K562 (cell line): Measurements from ENCODE around the gene OXSR1. TPM values are rescaled to one million over a fixed set of nuclear protein-coding genes. Genes with fewer than 3 reads are reported as not detected.

Experiments
- MGA ChIP-seq: fragments of 450-650 bp; IDR thresholded peaks from 2 replicates; pipeline ENCODE4 v1.6.1; 2016; ENCODE audit warnings: mild to moderate bottlenecking, moderate library complexity
- ZBTB40 ChIP-seq, 2 experiments: fragments of 450-650 bp in 1 of 2; sonication (generic) in 1 of 2; formaldehyde crosslinking in 1 of 2; IDR thresholded peaks; 2 replicates each; pipeline versions ENCODE4 v1.7.1 to v1.9.0; 2016 to 2022; ENCODE audit warnings: inconsistent platforms in 1 of 2, mild to moderate bottlenecking in 1 of 2, missing genetic modification reagents in 1 of 2
- polyA plus RNA-seq, 8 experiments: library from polyadenylated mRNA; depleted of rRNA in 4 of 8; stranded (reverse) in 5 of 8; unstranded in 3 of 8; fragments of >200 nt; fragmentation: Nextera tagmentation in 2 of 8; fragmentation: Illumina TruSeq in 1 of 8; extraction: Ambion mirVana in 2 of 8; extraction: Trizol in 1 of 8; gene quantifications; 2 replicates each; pipeline versions ENCODE4 v1.2.1 to v1.2.3, GENCODE V29; 2011 to 2014; ENCODE audit warnings: inconsistent platforms in 1 of 8, missing spikeins in 1 of 8
- total RNA-seq, 7 experiments: library from RNA; depleted of rRNA in 6 of 7; stranded (reverse); fragments of >200 nt in 6 of 7; fragmentation: Illumina TruSeq in 2 of 7; extraction: Trizol in 2 of 7; gene quantifications; 2 replicates each; pipeline versions ENCODE4 v1.2.1 to v1.2.3, GENCODE V29; 2011 to 2021; ENCODE audit warnings: low replicate concordance in 1 of 7

OXSR1 gene
- total and polyA plus RNA-seq, 9 of the 15 experiments (the other 6 are each of a cell fraction or from before 2014, with no cell fraction given): 15.7 to 87.6 (median 48.7) TPM

GRCh38 chr3:38149708-38150107 is 15.6 kb upstream of the OXSR1 start (continued):
- TF ChIP-seq MGA (peak; percentile 27; the same call in 1 of the 2 replicates), ZBTB40 (IDR thresholded peaks at IDR 0.05) (peak; percentile 33; the same call in 1 of the 2 replicates), ZBTB40 (CRISPR knock-in tag; IDR thresholded peaks at IDR 0.05) (no peak)
- TF ChIP-seq, all 486 proteins: peak for 69
